Tibial artery (tissue), 4 donors: Measurements from ENCODE around the gene ST3GAL5.

Experiments
- DNase-seq, 2 donors: peaks; one replicate each; pipeline ENCODE4 v3.0.0-alpha.2; 2019
- H3K27ac ChIP-seq, 2 donors: fragments of 200-600 bp; sonication (generic) in 1 of 2; 1 replicate in 1 of 2; 2 replicates in 1 of 2; pipeline ENCODE4 v1.5.1; 2018 to 2019; ENCODE audit warnings: mild to moderate bottlenecking in 1 of 2
- H3K27me3 ChIP-seq, 2 donors: fragments of 200-600 bp; sonication (generic) in 1 of 2; one replicate each; pipeline versions ENCODE4 v1.5.1 to v1.6.0; 2016 to 2019
- H3K36me3 ChIP-seq, 3 donors: fragments of 200-600 bp; sonication (generic) in 2 of 3; one replicate each; pipeline ENCODE4 v1.5.1; 2016 to 2019; ENCODE audit warnings: mild to moderate bottlenecking in 2 of 3
- H3K4me1 ChIP-seq, 4 donors: fragments of 200-600 bp; sonication (generic) in 2 of 4; 1 replicate in 3 of 4; 2 replicates in 1 of 4; pipeline ENCODE4 v1.5.1; 2016 to 2019
- H3K4me3 ChIP-seq, 2 donors: fragments of 200-600 bp; sonication (generic) in 1 of 2; 1 replicate in 1 of 2; 2 replicates in 1 of 2; pipeline ENCODE4 v1.5.1; 2018 to 2019; ENCODE audit warnings: mild to moderate bottlenecking in 2 of 2
- H3K9me3 ChIP-seq, 3 donors: fragments of 200-600 bp; sonication (generic) in 1 of 3; one replicate each; pipeline ENCODE4 v1.5.1; 2016 to 2019
- CTCF ChIP-seq, 2 experiments: fragments of 200-600 bp in 1 of 2; fragments of 450-650 bp in 1 of 2; IDR thresholded peaks; one replicate each; pipeline ENCODE4 v1.5.1; 2017 to 2019; ENCODE audit warnings: antibody characterized with exemption in 2 of 2, mild to moderate bottlenecking in 1 of 2, moderate library complexity in 1 of 2
- intact Hi-C: fragments of 100-400 bp; cut with DNase I; formaldehyde crosslinking; loops from one replicate; pipeline ENCODE4 v1.15.0; 2023; ENCODE audit warnings: low total_unique reads

The ST3GAL5 gene

GRCh38 chr2:85850451-85850850 lies 38.3 kb downstream of the ST3GAL5 start:
- H3K36me3 ChIP-seq: peaks cover 0 to 20% (median 19%) of the 10 kb centered on the region in 3 donors
- no peaks in the 10 kb centered on the region for H3K27me3 ChIP-seq
- H3K9me3 ChIP-seq: no peaks in the 10 kb centered on the region
- H3K27ac ChIP-seq: no peak overlapping the region
- TF ChIP-seq CTCF (IDR thresholded peaks at IDR 0.05): no peak
- DNase-seq: no peak
- no peaks in the 10 kb centered on the region for H3K4me1 ChIP-seq
- intact Hi-C loops: no loop called here
- no peak overlapping the region for H3K4me3 ChIP-seq

GRCh38 chr2:85847051-85847588 lies 41.7 kb downstream of the ST3GAL5 start:
- no peaks in the 10 kb centered on the region for H3K9me3 ChIP-seq
- TF ChIP-seq CTCF (IDR thresholded peaks at IDR 0.05): no peak
- H3K27ac ChIP-seq: no peak overlapping the region
- DNase-seq: no peak
- no peaks in the 10 kb centered on the region for H3K27me3 ChIP-seq
- peaks cover 5 to 20% (median 19%) of the 10 kb centered on the region in 3 donors for H3K36me3 ChIP-seq
- no peaks in the 10 kb centered on the region for H3K4me1 ChIP-seq
- intact Hi-C loops: no loop called here
- H3K4me3 ChIP-seq: no peak overlapping the region

- Histone ChIP-seq H3K4me3 (no peak overlapping the region), H3K27ac (no peak overlapping the region), H3K9me3 (no peaks in the 10 kb centered on the region), H3K27me3 (no peaks in the 10 kb centered on the region), H3K4me1 (no peaks in the 10 kb centered on the region), H3K36me3 (peaks cover 5 to 19% (median 17%) of the 10 kb centered on the region in 3 donors)
- TF ChIP-seq CTCF (IDR thresholded peaks at IDR 0.05): no peak
- no peak for DNase-seq
- intact Hi-C loops: no loop called here
These were observed 42.4 kb downstream of the ST3GAL5 start for GRCh38 chr2:85846411-85846810.

- no peaks in the 10 kb centered on the region for H3K4me1 ChIP-seq
- H3K9me3 ChIP-seq: no peaks in the 10 kb centered on the region
- peaks cover 5 to 17% (median 10%) of the 10 kb centered on the region in 3 donors for H3K36me3 ChIP-seq
- H3K4me3 ChIP-seq: no peak overlapping the region
- DNase-seq: no peak
- intact Hi-C loops: no loop called here
- no peak overlapping the region for H3K27ac ChIP-seq
- H3K27me3 ChIP-seq: no peaks in the 10 kb centered on the region
- no peak for TF ChIP-seq CTCF (IDR thresholded peaks at IDR 0.05)
These were observed 44.3 kb downstream of the ST3GAL5 start for GRCh38 chr2:85844486-85844885.

- DNase-seq: no peak
- no peaks in the 10 kb centered on the region for H3K4me1 ChIP-seq
- no peaks in the 10 kb centered on the region for H3K9me3 ChIP-seq
- H3K27me3 ChIP-seq: no peaks in the 10 kb centered on the region
- H3K36me3 ChIP-seq: peaks cover 5 to 19% (median 10%) of the 10 kb centered on the region in 3 donors
- TF ChIP-seq CTCF (IDR thresholded peaks at IDR 0.05): peak in 1 of 2 experiments; percentile 15
- no peak overlapping the region for H3K27ac ChIP-seq
- H3K4me3 ChIP-seq: no peak overlapping the region
- intact Hi-C loops: no loop called here
These were observed 45.2 kb downstream of the ST3GAL5 start for GRCh38 chr2:85843543-85843942.

GRCh38 chr2:85840091-85840490 lies 48.7 kb downstream of the ST3GAL5 start:
- intact Hi-C loops: no loop called here
- Histone ChIP-seq H3K4me3 (no peak overlapping the region), H3K4me1 (no peaks in the 10 kb centered on the region), H3K36me3 (peaks cover 0 to 16% (median 5%) of the 10 kb centered on the region in 3 donors), H3K9me3 (no peaks in the 10 kb centered on the region), H3K27me3 (no peaks in the 10 kb centered on the region), H3K27ac (no peak overlapping the region)
- TF ChIP-seq CTCF (IDR thresholded peaks at IDR 0.05): no peak
- DNase-seq: no peak
